ENCODE results near the gene COL5A1. TPM values are rescaled to one million over a fixed set of nuclear protein-coding genes. Genes with fewer than 3 reads are reported as not detected.

COL5A1 gene
- total RNA-seq, 1 donor from 2014 or later = 13.9 TPM

DNA sequence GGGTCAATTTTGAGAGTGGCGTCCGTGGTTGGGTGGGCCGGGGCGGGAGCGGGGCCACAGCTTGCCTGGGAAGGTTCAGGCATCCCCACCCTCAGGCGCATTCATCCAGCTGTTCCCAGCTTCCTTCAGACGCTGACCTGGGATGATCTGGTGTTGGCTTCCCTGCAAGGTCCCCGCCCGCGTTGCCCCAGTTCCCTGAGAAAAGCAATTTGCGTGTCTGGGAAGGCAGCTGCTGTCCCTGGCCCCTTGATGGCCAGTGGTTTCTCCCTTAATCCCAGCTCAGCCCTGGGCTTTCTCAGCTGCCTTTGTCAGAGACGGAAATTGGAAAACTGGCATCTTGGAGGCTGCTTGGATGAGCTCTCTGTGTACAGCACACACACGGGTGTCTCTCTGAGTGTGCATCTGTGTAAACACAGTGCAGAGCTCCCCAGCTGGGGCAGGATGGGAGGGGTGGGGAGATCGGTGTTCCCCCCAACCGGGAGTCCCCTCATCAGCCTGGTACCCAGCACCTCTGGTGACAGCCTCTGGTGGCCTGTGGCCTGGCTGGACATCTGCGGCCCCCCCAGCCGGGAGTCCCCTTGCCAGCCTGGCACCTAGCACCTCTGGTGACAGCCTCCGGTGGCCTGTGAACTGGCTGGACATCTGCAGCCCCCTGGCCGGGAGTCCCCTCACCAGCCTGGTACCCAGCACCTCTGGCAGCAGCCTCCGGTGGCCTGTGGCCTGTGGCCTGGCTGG lies 94.0 kb downstream of the COL5A1 start:
- no peaks in the 10 kb centered on the region for H3K9me3 ChIP-seq (replicated peaks)
- no peaks in the 10 kb centered on the region for H3K36me3 ChIP-seq
- H3K4me3 ChIP-seq = no peak overlapping the region
- TF ChIP-seq, protein P1, sequence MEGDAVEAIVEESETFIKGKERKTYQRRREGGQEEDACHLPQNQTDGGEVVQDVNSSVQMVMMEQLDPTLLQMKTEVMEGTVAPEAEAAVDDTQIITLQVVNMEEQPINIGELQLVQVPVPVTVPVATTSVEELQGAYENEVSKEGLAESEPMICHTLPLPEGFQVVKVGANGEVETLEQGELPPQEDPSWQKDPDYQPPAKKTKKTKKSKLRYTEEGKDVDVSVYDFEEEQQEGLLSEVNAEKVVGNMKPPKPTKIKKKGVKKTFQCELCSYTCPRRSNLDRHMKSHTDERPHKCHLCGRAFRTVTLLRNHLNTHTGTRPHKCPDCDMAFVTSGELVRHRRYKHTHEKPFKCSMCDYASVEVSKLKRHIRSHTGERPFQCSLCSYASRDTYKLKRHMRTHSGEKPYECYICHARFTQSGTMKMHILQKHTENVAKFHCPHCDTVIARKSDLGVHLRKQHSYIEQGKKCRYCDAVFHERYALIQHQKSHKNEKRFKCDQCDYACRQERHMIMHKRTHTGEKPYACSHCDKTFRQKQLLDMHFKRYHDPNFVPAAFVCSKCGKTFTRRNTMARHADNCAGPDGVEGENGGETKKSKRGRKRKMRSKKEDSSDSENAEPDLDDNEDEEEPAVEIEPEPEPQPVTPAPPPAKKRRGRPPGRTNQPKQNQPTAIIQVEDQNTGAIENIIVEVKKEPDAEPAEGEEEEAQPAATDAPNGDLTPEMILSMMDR (IDR thresholded peaks at IDR 0.05; ENCODE audit: borderline replicate concordance) = no peak
- intact Hi-C loops (cut with micrococcal nuclease) = loop anchor here (5.0 kb wide), 1 partner anchor 283 kb away; no protein-coding TSS in a partner anchor
- DNase-seq = peak; percentile 84
- H3K27me3 ChIP-seq (ENCODE audit: low read depth) = no peaks in the 10 kb centered on the region
- peak overlapping the region; percentile 86 for H3K27ac ChIP-seq (replicated peaks)
- H3K4me1 ChIP-seq = peaks cover 73% of the 10 kb centered on the region

DNA sequence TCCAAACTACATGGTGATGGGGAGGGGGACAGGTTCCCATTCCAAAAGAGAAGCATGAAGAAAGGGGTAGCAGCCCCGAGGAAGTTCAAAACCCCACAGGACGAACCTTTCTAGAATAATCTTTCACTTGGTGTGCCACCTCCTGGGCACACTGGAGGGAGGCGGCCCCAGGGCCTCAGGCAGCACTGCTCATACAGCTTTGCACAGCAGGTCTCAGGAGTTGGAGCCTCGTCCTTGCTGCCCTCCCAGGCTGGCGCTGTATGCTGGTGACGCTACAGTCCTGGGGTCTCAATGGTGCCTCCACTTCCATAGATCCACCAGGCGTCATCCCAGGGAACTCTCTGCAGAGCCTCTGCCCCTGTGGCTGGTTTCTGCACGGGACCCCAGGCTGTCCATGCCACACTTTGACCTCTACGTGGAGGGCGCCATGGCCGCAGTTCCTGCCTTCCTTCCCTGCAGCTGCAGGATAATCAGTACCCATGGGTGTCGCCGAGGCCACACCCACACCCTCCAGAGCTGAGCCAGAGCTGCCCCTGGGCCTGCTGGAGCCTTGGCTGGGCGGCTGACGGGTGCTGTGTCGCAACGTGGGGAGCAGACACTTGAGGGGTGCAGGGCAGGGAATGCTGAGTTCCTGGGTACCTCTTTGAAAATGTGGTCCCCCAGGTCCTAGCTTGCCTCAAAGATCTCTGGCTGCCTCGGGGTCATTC lies 95.3 kb downstream of the COL5A1 start:
- H3K36me3 ChIP-seq = no peaks in the 10 kb centered on the region
- no peaks in the 10 kb centered on the region for H3K27me3 ChIP-seq (ENCODE audit: low read depth)
- H3K4me1 ChIP-seq = peaks cover 60% of the 10 kb centered on the region
- TF ChIP-seq, protein P1 (IDR thresholded peaks at IDR 0.05; ENCODE audit: borderline replicate concordance) = no peak
- intact Hi-C loops (cut with micrococcal nuclease) = loop anchor here (5.0 kb wide), 1 partner anchor 285 kb away; no protein-coding TSS in a partner anchor
- no peak overlapping the region for H3K4me3 ChIP-seq
- H3K27ac ChIP-seq (replicated peaks) = peak overlapping the region; percentile 86
- no peak for DNase-seq
- H3K9me3 ChIP-seq (replicated peaks) = no peaks in the 10 kb centered on the region

DNA sequence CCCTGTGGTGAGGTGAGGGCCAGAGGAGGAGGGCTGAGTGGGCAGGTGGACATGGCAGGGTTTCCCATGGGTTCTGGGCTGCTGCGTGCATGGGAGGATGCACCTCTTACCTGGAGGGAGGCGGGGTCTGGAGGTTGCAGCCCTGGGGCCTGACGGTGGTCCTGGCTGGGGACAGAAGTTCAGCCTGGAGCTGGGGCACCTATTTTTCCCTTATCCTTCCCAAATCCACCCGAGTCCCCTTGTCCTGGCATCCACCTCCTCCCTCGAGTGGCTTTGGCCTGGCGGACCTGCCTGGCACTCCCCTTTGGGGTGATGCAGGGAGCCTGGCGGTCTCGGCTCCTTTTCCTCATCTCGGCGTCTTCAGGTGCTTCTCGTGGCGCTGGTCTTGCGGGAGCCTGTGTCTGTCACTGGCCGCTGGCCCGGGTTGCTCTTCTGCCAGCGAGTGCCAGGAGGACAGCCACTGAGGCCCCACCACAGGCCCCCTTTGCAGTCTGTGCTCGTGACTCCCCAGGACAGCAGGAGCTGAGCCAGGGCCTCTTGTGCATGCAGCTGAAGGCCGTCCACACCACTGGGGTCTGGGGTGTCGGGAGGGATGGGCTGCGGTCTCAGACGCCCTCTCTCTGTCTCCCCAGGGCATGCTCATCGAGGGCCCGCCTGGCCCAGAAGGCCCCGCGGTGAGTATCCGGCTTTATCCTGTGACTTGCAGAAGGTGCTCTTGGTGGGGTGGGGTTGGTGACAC lies 96.4 kb downstream of the COL5A1 start:
- no peaks in the 10 kb centered on the region for H3K9me3 ChIP-seq (replicated peaks)
- peaks cover 51% of the 10 kb centered on the region for H3K4me1 ChIP-seq
- no peaks in the 10 kb centered on the region for H3K36me3 ChIP-seq
- intact Hi-C loops (cut with micrococcal nuclease) = loop anchor here (5.0 kb wide), 1 partner anchor 286 kb away; no protein-coding TSS in a partner anchor
- H3K4me3 ChIP-seq = no peak overlapping the region
- H3K27ac ChIP-seq (replicated peaks) = peak overlapping the region; percentile 86
- TF ChIP-seq, protein P1 (IDR thresholded peaks at IDR 0.05; ENCODE audit: borderline replicate concordance) = no peak
- no peak for DNase-seq
- no peaks in the 10 kb centered on the region for H3K27me3 ChIP-seq (ENCODE audit: low read depth)

DNA sequence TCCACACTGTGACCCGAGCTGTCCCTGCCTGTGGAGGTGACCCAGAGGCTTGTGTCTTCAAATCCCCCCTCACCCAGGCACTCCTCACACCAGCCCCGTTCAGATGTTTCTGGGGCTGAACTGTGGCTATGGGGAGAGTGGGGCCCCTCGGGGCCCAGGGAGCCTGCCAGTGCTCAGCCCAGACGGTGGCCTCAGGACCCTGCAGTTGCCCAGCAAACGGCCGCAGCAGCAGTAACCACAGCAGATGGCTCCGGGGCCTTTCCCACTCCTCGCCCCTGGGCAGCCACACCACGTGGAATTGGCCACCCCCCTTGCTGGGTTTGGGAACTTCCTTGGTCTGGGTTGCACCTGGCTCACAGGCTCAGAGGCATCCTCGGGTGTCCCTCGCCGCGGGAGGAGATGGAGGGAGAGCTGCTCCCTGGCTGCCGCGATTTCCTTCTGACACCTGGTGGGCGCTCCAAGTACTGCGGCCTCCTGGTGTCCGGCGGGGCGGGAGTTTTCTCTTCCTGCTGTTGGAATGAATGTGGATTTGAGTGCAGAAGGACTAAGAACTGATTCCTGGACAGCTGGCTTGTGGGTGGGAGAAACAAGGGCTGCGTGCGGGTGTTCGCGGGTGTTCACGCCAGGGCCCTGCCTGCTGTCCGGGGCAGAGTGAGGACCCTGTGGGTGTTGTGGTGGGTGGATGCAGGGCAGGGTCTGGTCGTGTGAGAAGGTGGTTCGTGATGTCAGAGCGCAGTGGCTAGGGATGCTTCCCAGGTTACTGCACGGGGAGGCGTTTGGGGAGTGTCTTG lies 97.5 kb downstream of the COL5A1 start:
- Histone ChIP-seq H3K27ac (replicated peaks) (peak overlapping the region; percentile 42), H3K9me3 (replicated peaks) (no peaks in the 10 kb centered on the region), H3K4me1 (peaks cover 41% of the 10 kb centered on the region), H3K27me3 (ENCODE audit: low read depth) (no peaks in the 10 kb centered on the region), H3K4me3 (no peak overlapping the region), H3K36me3 (no peaks in the 10 kb centered on the region)
- TF ChIP-seq, protein P1 (IDR thresholded peaks at IDR 0.05; ENCODE audit: borderline replicate concordance) = peak; percentile 94
- DNase-seq = peak; percentile 79
- intact Hi-C loops (cut with micrococcal nuclease) = loop anchor here (5.0 kb wide), 1 partner anchor 287 kb away; no protein-coding TSS in a partner anchor

DNA sequence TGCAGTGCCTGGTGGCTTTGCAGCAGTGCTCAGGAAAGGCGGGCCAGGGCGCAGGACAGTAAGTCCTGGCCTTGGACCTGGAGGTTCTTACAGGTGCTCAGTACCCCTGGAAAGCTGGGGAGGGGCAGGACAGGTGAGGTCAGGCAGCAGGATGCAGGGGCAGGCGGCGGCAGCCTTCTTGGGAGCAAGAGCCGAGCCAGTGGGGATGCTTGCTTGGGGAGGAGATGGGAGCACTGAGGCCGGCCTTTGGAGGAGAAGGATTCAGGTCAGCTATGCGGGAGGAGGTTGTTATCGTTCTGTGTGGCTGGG lies 98.0 kb downstream of the COL5A1 start:
- DNase-seq = no peak
- no peak overlapping the region for H3K4me3 ChIP-seq
- no peaks in the 10 kb centered on the region for H3K9me3 ChIP-seq (replicated peaks)
- H3K27me3 ChIP-seq (ENCODE audit: low read depth) = no peaks in the 10 kb centered on the region
- peaks cover 35% of the 10 kb centered on the region for H3K4me1 ChIP-seq
- TF ChIP-seq, protein P1 (IDR thresholded peaks at IDR 0.05; ENCODE audit: borderline replicate concordance) = no peak
- intact Hi-C loops (cut with micrococcal nuclease) = loop anchor here (5.0 kb wide), 1 partner anchor 287 kb away; no protein-coding TSS in a partner anchor
- H3K27ac ChIP-seq (replicated peaks) = no peak overlapping the region
- H3K36me3 ChIP-seq = no peaks in the 10 kb centered on the region
